ENCODE results near the gene LHFPL6.

The LHFPL6 gene

DNA sequence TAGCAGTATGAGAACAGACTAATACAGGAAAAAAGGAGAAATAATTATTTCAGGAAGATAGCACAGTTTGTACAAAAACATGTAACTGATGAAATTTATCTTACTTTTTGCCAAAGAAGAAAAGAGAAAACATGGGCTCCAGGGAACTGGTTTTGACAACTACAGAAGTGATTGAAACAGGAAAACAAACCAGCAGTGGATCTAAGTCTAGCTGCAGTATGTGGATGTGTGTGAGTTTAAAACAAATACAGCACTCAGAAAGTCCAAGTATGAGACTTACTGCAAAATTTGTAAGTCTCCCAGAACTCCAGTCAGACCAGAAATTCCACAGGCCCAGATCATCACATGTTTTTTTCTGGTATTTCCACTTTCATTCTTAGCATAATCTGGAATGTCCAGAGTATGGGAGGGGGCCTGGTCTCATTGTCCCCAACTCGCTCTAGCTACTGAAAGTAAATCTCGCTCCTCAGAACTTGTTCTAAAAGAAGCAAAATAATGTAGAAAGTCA is 305.3 kb downstream of the LHFPL6 start:
- no peak for DNase-seq (ENCODE audit: low read depth)

DNA sequence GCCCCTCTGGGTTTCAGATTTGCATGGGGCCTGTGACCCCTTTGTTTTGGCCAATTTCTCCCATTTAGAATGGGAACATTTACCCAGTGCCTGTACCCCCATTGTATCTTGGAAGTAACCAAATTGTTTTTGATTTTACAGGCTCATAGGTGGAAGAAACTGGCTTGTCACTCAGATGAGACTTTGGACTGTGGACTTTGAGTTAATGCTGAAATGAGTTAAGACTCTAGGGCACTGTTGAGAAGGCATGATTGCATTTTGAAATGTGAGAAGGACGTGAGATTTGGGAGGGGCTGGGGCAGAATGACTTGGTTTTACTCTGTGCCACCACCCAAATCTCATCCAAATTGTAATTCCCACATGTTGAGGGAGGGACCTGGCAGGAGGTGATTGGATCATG is 306.0 kb downstream of the LHFPL6 start:
- DNase-seq (ENCODE audit: low read depth), result no peak

DNA sequence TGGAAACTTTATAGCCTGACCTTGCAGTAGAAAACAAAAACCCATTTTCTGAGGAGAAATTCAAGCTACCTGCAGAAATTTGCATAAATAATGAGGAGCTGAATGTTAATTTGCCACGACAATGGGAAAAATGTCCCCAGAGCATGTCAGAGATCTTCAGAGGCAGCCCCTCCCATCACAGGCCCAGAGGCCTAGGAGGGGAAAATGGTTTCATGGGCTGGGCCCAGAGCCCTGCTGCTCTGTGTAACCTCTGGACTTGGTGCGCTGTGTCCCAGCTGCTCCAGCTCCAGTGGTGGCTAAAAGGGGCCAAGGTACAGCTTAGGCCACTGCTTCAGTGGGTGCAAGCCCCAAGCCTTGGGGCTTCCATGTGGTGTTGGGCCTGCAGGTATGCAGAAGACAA is 306.8 kb downstream of the LHFPL6 start:
- no peak for DNase-seq (ENCODE audit: low read depth)
